Uterus (tissue), 4 donors: Measurements from ENCODE around the gene MVP. TPM values are rescaled to one million over a fixed set of nuclear protein-coding genes. Genes with fewer than 3 reads are reported as not detected.

Experiments used
- DNase-seq, 2 donors: peaks; one replicate each; pipeline ENCODE4 v3.0.0-alpha.2; 2019 to 2020
- H3K27ac ChIP-seq, 2 donors: fragments of 200-600 bp; sonication (generic); 1 replicate in 1 of 2; 2 replicates in 1 of 2; pipeline ENCODE4 v1.5.1; 2016 to 2018
- H3K27me3 ChIP-seq, 2 donors: fragments of 200-600 bp; sonication (generic); one replicate each; pipeline ENCODE4 v1.5.1; 2018 to 2019; ENCODE audit warnings: control low read depth in 1 of 2
- H3K36me3 ChIP-seq, 2 donors: fragments of 200-600 bp; sonication (generic); one replicate each; pipeline ENCODE4 v1.5.1; 2019; ENCODE audit warnings: control low read depth in 1 of 2
- H3K4me1 ChIP-seq, 2 donors: fragments of 200-600 bp; sonication (generic); one replicate each; pipeline ENCODE4 v1.5.1; 2018 to 2019; ENCODE audit warnings: control low read depth in 1 of 2
- H3K4me3 ChIP-seq, 2 donors: fragments of 200-600 bp; sonication (generic); 1 replicate in 1 of 2; 2 replicates in 1 of 2; pipeline ENCODE4 v1.5.1; 2018 to 2019; ENCODE audit warnings: mild to moderate bottlenecking in 1 of 2
- H3K9me3 ChIP-seq, 2 donors: fragments of 200-600 bp; sonication (generic); one replicate each; pipeline ENCODE4 v1.5.1; 2019; ENCODE audit warnings: control low read depth in 1 of 2
- POLR2A ChIP-seq, 2 donors: fragments of 450-650 bp; IDR thresholded peaks; one replicate each; pipeline ENCODE4 v1.6.1; 2016; ENCODE audit warnings: antibody characterized with exemption in 2 of 2, mild to moderate bottlenecking in 1 of 2, moderate library complexity in 1 of 2
- intact Hi-C: fragments of 100-400 bp; cut with DNase I; formaldehyde crosslinking; loops from one replicate; pipeline ENCODE4 v1.15.1; 2023; ENCODE audit warnings: low total_unique reads
- total RNA-seq, 4 donors: library from RNA; depleted of rRNA in 3 of 4; stranded (reverse); fragments of >200 nt in 3 of 4; gene quantifications; one replicate each; pipeline versions ENCODE4 v1.1.0 to v1.2.4, GENCODE V29; 2014 to 2023
- TF ChIP-seq, protein P1 (sequence below), 4 experiments: fragments of 200-600 bp in 2 of 4; fragments of 450-650 bp in 2 of 4; sonication (generic) in 2 of 4; IDR thresholded peaks; one replicate each; pipeline ENCODE4 v1.5.1; 2016 to 2019; ENCODE audit warnings: antibody characterized with exemption in 4 of 4, mild to moderate bottlenecking in 2 of 4, moderate library complexity in 1 of 4
- donor health status: DM: yes; HTN: yes; CAD: no.

MVP gene
- total RNA-seq, 4 donors from 2014 or later: 38.4 to 132 (median 67.4) TPM

- intact Hi-C loops: no loop called here
- Histone ChIP-seq H3K36me3 (no peaks in the 10 kb centered on the region), H3K9me3 (no peaks in the 10 kb centered on the region), H3K4me3 (no peak overlapping the region), H3K4me1 (no peaks in the 10 kb centered on the region), H3K27me3 (no peaks in the 10 kb centered on the region), H3K27ac (no peak overlapping the region)
- TF ChIP-seq, protein P1, sequence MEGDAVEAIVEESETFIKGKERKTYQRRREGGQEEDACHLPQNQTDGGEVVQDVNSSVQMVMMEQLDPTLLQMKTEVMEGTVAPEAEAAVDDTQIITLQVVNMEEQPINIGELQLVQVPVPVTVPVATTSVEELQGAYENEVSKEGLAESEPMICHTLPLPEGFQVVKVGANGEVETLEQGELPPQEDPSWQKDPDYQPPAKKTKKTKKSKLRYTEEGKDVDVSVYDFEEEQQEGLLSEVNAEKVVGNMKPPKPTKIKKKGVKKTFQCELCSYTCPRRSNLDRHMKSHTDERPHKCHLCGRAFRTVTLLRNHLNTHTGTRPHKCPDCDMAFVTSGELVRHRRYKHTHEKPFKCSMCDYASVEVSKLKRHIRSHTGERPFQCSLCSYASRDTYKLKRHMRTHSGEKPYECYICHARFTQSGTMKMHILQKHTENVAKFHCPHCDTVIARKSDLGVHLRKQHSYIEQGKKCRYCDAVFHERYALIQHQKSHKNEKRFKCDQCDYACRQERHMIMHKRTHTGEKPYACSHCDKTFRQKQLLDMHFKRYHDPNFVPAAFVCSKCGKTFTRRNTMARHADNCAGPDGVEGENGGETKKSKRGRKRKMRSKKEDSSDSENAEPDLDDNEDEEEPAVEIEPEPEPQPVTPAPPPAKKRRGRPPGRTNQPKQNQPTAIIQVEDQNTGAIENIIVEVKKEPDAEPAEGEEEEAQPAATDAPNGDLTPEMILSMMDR (IDR thresholded peaks at IDR 0.05): no peak
- no peak for TF ChIP-seq POLR2A (IDR thresholded peaks at IDR 0.05)
- no peak for DNase-seq
Measured at GRCh38 chr16:29802416-29802935, 17.8 kb upstream of the MVP start.

GRCh38 chr16:29804020-29804419 is 16.2 kb upstream of the MVP start:
- intact Hi-C loops: no loop called here
- no peaks in the 10 kb centered on the region for H3K9me3 ChIP-seq
- peak overlapping the region; percentile 98 to 99 for H3K27ac ChIP-seq
- TF ChIP-seq POLR2A (IDR thresholded peaks at IDR 0.05): no peak
- TF ChIP-seq, protein P1 (IDR thresholded peaks at IDR 0.05): no peak
- no peaks in the 10 kb centered on the region for H3K27me3 ChIP-seq
- H3K4me1 ChIP-seq: peaks cover 8 to 11% of the 10 kb centered on the region in 2 donors
- DNase-seq: no peak
- H3K36me3 ChIP-seq: no peaks in the 10 kb centered on the region
- H3K4me3 ChIP-seq: no peak overlapping the region

DNA sequence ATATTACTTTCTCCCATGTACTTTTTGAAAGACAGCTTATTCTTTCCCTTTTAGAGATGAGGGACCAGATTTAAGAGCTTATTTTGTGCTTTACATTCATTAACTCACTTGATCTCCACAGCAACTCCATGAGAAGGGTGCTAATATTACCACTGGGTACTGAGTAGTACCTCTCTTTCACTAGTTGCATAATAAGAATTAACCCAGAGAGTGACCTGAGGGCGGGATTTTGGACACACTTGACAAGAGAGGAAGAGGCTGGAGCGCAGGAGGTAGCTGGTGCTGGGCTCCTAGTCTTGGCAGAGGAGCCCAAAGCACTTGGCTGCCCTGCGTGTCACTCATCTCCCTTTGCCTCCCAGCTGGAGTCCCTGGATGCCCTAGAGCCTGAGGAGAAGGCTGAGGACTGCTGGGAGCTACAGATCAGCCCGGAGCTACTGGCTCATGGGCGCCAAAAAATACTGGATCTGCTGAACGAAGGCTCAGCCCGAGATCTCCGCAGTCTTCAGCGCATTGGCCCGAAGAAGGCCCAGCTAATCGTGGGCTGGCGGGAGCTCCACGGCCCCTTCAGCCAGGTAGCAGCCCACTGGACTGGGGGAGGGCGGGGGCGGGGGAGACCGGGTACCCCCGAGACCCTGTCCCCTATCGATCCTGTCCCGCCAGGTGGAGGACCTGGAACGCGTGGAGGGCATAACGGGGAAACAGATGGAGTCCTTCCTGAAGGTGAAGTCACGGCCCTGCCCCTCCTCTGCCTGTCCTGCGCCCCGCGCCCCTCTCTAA is 15.6 kb upstream of the MVP start:
- Histone ChIP-seq H3K36me3 (no peaks in the 10 kb centered on the region), H3K9me3 (no peaks in the 10 kb centered on the region), H3K4me1 (peaks cover 11 to 17% of the 10 kb centered on the region in 2 donors), H3K4me3 (peak overlapping the region; percentile 69 to 98), H3K27ac (peak overlapping the region; percentile 98 to 99), H3K27me3 (no peaks in the 10 kb centered on the region)
- DNase-seq: peak in 1 of 2 donors; percentile 58
- TF ChIP-seq POLR2A (IDR thresholded peaks at IDR 0.05): no peak
- TF ChIP-seq, protein P1 (IDR thresholded peaks at IDR 0.05): no peak
- intact Hi-C loops: no loop called here

GRCh38 chr16:29805232-29806098 is 14.8 kb upstream of the MVP start:
- Histone ChIP-seq H3K27me3 (no peaks in the 10 kb centered on the region), H3K4me1 (peaks cover 11 to 22% of the 10 kb centered on the region in 2 donors), H3K4me3 (peak overlapping the region; percentile 69 to 98), H3K36me3 (no peaks in the 10 kb centered on the region), H3K9me3 (no peaks in the 10 kb centered on the region), H3K27ac (peak overlapping the region; percentile 98 to 99)
- intact Hi-C loops: no loop called here
- TF ChIP-seq, protein P1 (IDR thresholded peaks at IDR 0.05): peak in 3 of 4 experiments; percentile 9 to 35 (median 22)
- peak; percentile 87 to 92 for TF ChIP-seq POLR2A (IDR thresholded peaks at IDR 0.05)
- peak; percentile 96 to 98 for DNase-seq
